NCI-H1694 treated with DMSO at 0.1 percent for 48 hours (cell line): ENCODE results near the gene TFRC.
"Not testable (repeated sequence)": the region's sequence is repeated elsewhere in the genome, so short reads cannot be mapped to it uniquely, and the experiment has no call there.

Experiments
- DNase-seq: peaks from one replicate; lab custom pipeline; 2025; lab: John Stamatoyannopoulos, UW

The TFRC gene

GRCh38 chr3:196081002-196081833 is 672 bp downstream of the TFRC start:
- DNase-seq: peak; percentile 23

- not testable (repeated sequence) for DNase-seq
Measured at GRCh38 chr3:196080101-196080846, 1.6 kb downstream of the TFRC start.

GRCh38 chr3:196079682-196080081 is 2.2 kb downstream of the TFRC start:
- no peak for DNase-seq

- no peak for DNase-seq
Measured at GRCh38 chr3:196075013-196075412, 6.9 kb downstream of the TFRC start.

GRCh38 chr3:196073255-196073753 is 8.6 kb downstream of the TFRC start:
- peak; percentile 40 for DNase-seq

- DNase-seq: no peak
Measured at GRCh38 chr3:196072313-196072712, 9.6 kb downstream of the TFRC start.

GRCh38 chr3:196068812-196069211 is 13.1 kb downstream of the TFRC start:
- DNase-seq: not testable (repeated sequence)

- DNase-seq: no peak
Measured at GRCh38 chr3:196067439-196067838, 14.5 kb downstream of the TFRC start.

- DNase-seq: no peak
Measured at GRCh38 chr3:196063971-196064370, 17.9 kb downstream of the TFRC start.

GRCh38 chr3:196063456-196063855 is 18.4 kb downstream of the TFRC start:
- no peak for DNase-seq

- no peak for DNase-seq
Measured at GRCh38 chr3:196063049-196063448, 18.8 kb downstream of the TFRC start.

- no peak for DNase-seq
Measured at GRCh38 chr3:196060834-196061233, 21.1 kb downstream of the TFRC start.

- no peak for DNase-seq
Measured at GRCh38 chr3:196057760-196058331, 24.0 kb downstream of the TFRC start.

GRCh38 chr3:196056371-196056770 is 25.5 kb downstream of the TFRC start:
- not testable (repeated sequence) for DNase-seq

- DNase-seq: no peak
Measured at GRCh38 chr3:196055683-196056270, 26.1 kb downstream of the TFRC start.

- no peak for DNase-seq
Measured at GRCh38 chr3:196055240-196055639, 26.6 kb downstream of the TFRC start.

- no peak for DNase-seq
Measured at GRCh38 chr3:196054661-196055060, 27.2 kb downstream of the TFRC start.

GRCh38 chr3:196053487-196053886 is 28.4 kb downstream of the TFRC start:
- no peak for DNase-seq

- DNase-seq: no peak
Measured at GRCh38 chr3:196051282-196052076, 30.4 kb downstream of the TFRC start.

GRCh38 chr3:196050597-196050996 is 31.3 kb downstream of the TFRC start:
- DNase-seq: no peak

GRCh38 chr3:196049653-196050052 is 32.2 kb downstream of the TFRC start:
- no peak for DNase-seq
